Karpas-422 (cell line): ENCODE measurements around the gene CCDC136. TPM values are rescaled to one million over a fixed set of nuclear protein-coding genes. Genes with fewer than 3 reads are reported as not detected.

Experiments used
- DNase-seq: peaks from one replicate; pipeline ENCODE4 v3.0.0-alpha.2; 2015
- H2AFZ ChIP-seq: fragments of 200-600 bp; sonication (generic); 2 replicates; pipeline ENCODE4 v1.6.1; 2014; ENCODE audit warnings: antibody characterized with exemption, low read length, mixed read lengths
- H3K27ac ChIP-seq: fragments of 200-600 bp; sonication (generic); 2 replicates; pipeline ENCODE4 v1.5.1; 2014; ENCODE audit warnings: mild to moderate bottlenecking, low read length, moderate library complexity
- H3K27me3 ChIP-seq: fragments of 200-600 bp; sonication (generic); 2 replicates; pipeline ENCODE4 v1.6.1; 2014; ENCODE audit warnings: low read length, mixed read lengths
- H3K36me3 ChIP-seq: fragments of 200-600 bp; sonication (generic); 2 replicates; pipeline ENCODE4 v1.6.1; 2014; ENCODE audit warnings: low read length, mixed read lengths; ENCODE audit not compliant: insufficient read depth
- H3K4me1 ChIP-seq: fragments of 200-600 bp; sonication (generic); 2 replicates; pipeline ENCODE4 v1.6.1; 2014; ENCODE audit warnings: mild to moderate bottlenecking, low read length, mixed read lengths
- H3K4me2 ChIP-seq: fragments of 200-600 bp; sonication (generic); 2 replicates; pipeline ENCODE4 v1.6.1; 2014; ENCODE audit warnings: low read length, low read depth, mild to moderate bottlenecking; ENCODE audit not compliant: poor library complexity, severe bottlenecking
- H3K4me3 ChIP-seq: fragments of 200-600 bp; sonication (generic); 2 replicates; pipeline ENCODE4 v1.5.1; 2014; ENCODE audit warnings: mild to moderate bottlenecking, antibody characterized with exemption, low read length, mixed read lengths
- H3K79me2 ChIP-seq: fragments of 200-600 bp; sonication (generic); 2 replicates; pipeline ENCODE4 v1.6.1; 2014; ENCODE audit warnings: mild to moderate bottlenecking, low read length, mixed read lengths
- H3K9ac ChIP-seq: fragments of 200-600 bp; sonication (generic); 2 replicates; pipeline ENCODE4 v1.6.0; 2014; ENCODE audit warnings: low read length
- H3K9me2 ChIP-seq: fragments of 200-600 bp; sonication (generic), shearing (Covaris generic); replicated peaks from 2 replicates; pipeline ENCODE4 v1.6.0; 2014; ENCODE audit warnings: mild to moderate bottlenecking, low read length, moderate library complexity; ENCODE audit not compliant: insufficient read depth
- H3K9me3 ChIP-seq: fragments of 300-700, 200-600 bp; sonication (generic); 2 replicates; pipeline ENCODE4 v1.6.1; 2014; ENCODE audit warnings: low read length, mixed read lengths
- H4K20me1 ChIP-seq: fragments of 200-600 bp; sonication (generic); 2 replicates; pipeline ENCODE4 v1.6.1; 2014; ENCODE audit warnings: mild to moderate bottlenecking, antibody characterized with exemption, low read length, low read depth; ENCODE audit not compliant: insufficient read depth
- total RNA-seq: library from RNA; depleted of rRNA; stranded (reverse); fragments of >200 nt; shearing (Covaris generic); gene quantifications from 2 replicates; pipeline ENCODE4 v1.2.3, GENCODE V29; 2014; ENCODE audit warnings: low replicate concordance

CCDC136 gene
- total RNA-seq, 1 experiment from 2014 or later: 32.5 TPM

DNA sequence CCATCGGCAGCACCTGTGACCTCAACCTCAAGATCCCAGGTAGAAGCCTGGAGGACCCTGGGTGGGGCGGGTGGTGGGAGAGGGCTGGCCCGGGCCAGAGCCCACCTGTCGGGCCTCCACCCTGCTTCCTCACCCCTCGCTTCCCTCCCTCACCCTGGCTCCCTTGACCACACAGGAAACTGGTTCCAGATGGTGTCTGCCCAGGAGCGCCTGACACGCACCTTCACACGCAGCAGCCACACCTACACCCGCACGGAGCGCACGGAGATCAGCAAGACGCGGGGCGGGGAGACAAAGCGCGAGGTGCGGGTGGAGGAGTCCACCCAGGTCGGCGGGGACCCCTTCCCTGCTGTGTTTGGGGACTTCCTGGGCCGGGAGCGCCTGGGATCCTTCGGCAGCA is 62.0 kb downstream of the CCDC136 start:
- DNase-seq: no peak
- no peaks in the 10 kb centered on the region for H3K27me3 ChIP-seq
- no peaks in the 10 kb centered on the region for H3K79me2 ChIP-seq
- H3K4me3 ChIP-seq: no peak overlapping the region
- H2AFZ ChIP-seq: no peak overlapping the region
- H3K36me3 ChIP-seq: no peaks in the 10 kb centered on the region
- H3K4me1 ChIP-seq: peaks cover 12% of the 10 kb centered on the region
- H4K20me1 ChIP-seq: no peaks in the 10 kb centered on the region
- H3K9me2 ChIP-seq: no peaks in the 10 kb centered on the region
- H3K9me3 ChIP-seq: no peaks in the 10 kb centered on the region
- no peak overlapping the region for H3K9ac ChIP-seq
- no peak overlapping the region for H3K27ac ChIP-seq
- H3K4me2 ChIP-seq: no peak overlapping the region

DNA sequence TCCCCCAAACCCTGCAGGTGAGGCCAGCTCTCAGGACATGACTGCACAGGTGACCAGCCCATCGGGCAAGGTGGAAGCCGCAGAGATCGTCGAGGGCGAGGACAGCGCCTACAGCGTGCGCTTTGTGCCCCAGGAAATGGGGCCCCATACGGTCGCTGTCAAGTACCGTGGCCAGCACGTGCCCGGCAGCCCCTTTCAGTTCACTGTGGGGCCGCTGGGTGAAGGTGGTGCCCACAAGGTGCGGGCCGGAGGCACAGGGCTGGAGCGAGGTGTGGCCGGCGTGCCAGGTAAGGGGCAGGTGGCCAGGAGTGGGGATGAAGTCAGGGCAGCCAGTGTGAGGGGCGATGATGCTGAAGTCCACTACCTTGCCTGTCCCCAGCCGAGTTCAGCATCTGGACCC is 62.6 kb downstream of the CCDC136 start:
- H3K27ac ChIP-seq: no peak overlapping the region
- H4K20me1 ChIP-seq: no peaks in the 10 kb centered on the region
- H3K9me3 ChIP-seq: no peaks in the 10 kb centered on the region
- peaks cover 17% of the 10 kb centered on the region for H3K4me1 ChIP-seq
- H3K27me3 ChIP-seq: no peaks in the 10 kb centered on the region
- no peak overlapping the region for H3K9ac ChIP-seq
- H2AFZ ChIP-seq: no peak overlapping the region
- H3K79me2 ChIP-seq: no peaks in the 10 kb centered on the region
- no peak for DNase-seq
- H3K9me2 ChIP-seq: no peaks in the 10 kb centered on the region
- no peaks in the 10 kb centered on the region for H3K36me3 ChIP-seq
- no peak overlapping the region for H3K4me2 ChIP-seq
- no peak overlapping the region for H3K4me3 ChIP-seq

DNA sequence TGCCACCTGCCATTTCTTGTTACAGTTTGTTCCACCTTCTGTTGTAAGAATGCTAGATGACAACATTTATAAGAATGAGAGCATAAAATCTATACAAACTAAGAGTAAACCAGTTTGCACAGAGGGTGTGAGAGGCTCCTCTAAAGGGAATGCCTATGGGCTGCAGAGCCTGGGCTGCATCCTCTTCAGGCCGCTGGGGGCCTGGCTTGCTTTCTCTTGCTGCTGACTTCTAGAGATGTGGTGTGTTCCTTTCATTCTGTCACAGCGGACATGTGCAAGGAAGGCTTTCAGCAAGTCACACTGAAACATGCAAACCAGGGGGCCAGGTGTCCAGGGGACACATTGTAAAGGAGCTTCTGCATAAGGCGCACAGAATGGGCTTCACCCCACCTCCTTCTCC is 63.8 kb downstream of the CCDC136 start:
- Histone ChIP-seq H3K4me3 (no peak overlapping the region), H3K9me2 (no peaks in the 10 kb centered on the region), H2AFZ (no peak overlapping the region), H3K4me1 (peaks cover 17% of the 10 kb centered on the region), H3K9ac (peak overlapping the region; percentile 24; the same call in 1 of the 2 replicates), H3K36me3 (no peaks in the 10 kb centered on the region), H3K79me2 (no peaks in the 10 kb centered on the region), H3K9me3 (no peaks in the 10 kb centered on the region), H4K20me1 (no peaks in the 10 kb centered on the region), H3K4me2 (no peak overlapping the region), H3K27me3 (no peaks in the 10 kb centered on the region), H3K27ac (no peak overlapping the region)
- peak; percentile 63 for DNase-seq

DNA sequence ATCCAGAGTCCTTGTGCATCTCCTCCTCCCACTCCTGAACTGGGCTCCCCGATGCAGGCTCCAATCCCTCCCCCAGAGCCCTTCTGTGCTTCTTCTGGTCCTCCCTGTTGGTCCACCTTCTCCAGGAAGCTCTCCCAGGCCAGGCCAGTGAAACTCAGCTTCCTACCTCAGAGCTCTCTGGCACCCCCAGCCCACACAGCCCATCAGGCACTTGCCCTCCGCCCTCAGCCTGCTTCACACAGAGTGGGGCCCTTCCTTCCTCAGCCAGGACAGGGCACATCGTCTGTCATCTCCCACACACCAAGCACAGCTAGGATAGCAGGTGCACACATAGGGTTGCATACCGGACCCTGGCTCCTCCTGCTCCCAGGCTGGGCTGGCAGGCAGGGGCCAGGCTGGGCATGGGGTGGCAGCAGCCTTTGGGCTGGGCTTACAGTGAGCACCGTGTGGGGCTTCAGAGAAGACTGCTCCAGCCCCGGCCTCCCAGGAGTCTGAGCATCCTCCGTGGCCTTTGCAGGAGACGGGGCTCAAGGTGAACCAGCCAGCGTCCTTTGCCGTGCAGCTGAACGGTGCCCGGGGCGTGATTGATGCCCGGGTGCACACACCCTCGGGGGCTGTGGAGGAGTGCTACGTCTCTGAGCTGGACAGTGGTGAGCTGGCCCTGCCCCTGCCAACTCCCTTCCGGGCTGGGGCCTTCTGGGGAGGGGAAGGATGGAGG is 64.4 kb downstream of the CCDC136 start:
- no peak for DNase-seq
- Histone ChIP-seq H3K27me3 (no peaks in the 10 kb centered on the region), H3K9ac (peak overlapping the region; percentile 24; the same call in 1 of the 2 replicates)

DNA sequence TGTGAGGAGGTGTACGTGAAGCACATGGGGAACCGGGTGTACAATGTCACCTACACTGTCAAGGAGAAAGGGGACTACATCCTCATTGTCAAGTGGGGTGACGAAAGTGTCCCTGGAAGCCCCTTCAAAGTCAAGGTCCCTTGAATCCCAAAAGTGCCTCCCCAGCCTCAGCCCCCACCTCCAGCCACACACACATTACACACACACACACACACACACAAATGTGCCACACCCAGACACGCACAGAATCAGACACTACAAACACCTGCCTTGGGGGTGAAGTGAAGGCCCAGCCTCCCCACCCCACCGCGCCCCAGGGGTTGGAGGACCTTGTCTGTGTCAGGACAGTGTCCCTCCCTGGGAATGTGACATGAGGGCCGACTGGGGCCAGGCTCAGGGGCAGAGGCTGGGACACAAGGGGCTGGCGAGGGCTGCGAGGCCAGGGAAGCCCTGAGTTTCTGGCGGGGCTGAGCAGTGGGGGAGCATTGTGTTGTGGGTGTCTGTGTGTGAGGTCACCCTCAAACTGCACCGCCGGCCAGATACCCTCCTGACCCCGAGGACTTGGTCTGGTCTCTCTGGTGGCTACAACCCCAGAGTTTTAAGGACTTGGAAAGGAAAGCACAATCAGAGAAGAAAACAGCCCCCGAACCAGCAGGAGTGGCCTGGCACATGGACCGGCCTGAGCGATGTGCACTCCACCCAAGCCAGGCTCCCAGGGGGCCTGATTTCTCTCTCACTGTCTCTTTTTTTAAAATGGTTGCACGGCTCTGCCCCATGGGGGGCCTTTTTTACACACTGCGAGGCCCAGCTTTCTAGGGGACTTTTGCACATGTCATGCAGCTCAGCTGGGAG is 66.8 kb downstream of the CCDC136 start:
- no peaks in the 10 kb centered on the region for H3K9me3 ChIP-seq
- peaks cover 5% of the 10 kb centered on the region for H4K20me1 ChIP-seq
- no peaks in the 10 kb centered on the region for H3K9me2 ChIP-seq
- H3K36me3 ChIP-seq: no peaks in the 10 kb centered on the region
- DNase-seq: no peak
- H3K4me2 ChIP-seq: no peak overlapping the region
- no peak overlapping the region for H3K27ac ChIP-seq
- peaks cover 23% of the 10 kb centered on the region for H3K4me1 ChIP-seq
- no peak overlapping the region for H2AFZ ChIP-seq
- no peak overlapping the region for H3K9ac ChIP-seq
- peaks cover 9% of the 10 kb centered on the region for H3K79me2 ChIP-seq
- H3K4me3 ChIP-seq: no peak overlapping the region
- H3K27me3 ChIP-seq: no peaks in the 10 kb centered on the region

More for the DNA sequence above, 64.4 kb downstream of the CCDC136 start:
- no peak overlapping the region for H3K4me3 ChIP-seq
- H3K79me2 ChIP-seq: no peaks in the 10 kb centered on the region
- H3K9me2 ChIP-seq: no peaks in the 10 kb centered on the region
- H3K9me3 ChIP-seq: no peaks in the 10 kb centered on the region
- no peak overlapping the region for H3K4me2 ChIP-seq
- H3K36me3 ChIP-seq: no peaks in the 10 kb centered on the region
- no peak overlapping the region for H2AFZ ChIP-seq
- H3K4me1 ChIP-seq: peaks cover 17% of the 10 kb centered on the region
- no peak overlapping the region for H3K27ac ChIP-seq
- no peaks in the 10 kb centered on the region for H4K20me1 ChIP-seq

DNA sequence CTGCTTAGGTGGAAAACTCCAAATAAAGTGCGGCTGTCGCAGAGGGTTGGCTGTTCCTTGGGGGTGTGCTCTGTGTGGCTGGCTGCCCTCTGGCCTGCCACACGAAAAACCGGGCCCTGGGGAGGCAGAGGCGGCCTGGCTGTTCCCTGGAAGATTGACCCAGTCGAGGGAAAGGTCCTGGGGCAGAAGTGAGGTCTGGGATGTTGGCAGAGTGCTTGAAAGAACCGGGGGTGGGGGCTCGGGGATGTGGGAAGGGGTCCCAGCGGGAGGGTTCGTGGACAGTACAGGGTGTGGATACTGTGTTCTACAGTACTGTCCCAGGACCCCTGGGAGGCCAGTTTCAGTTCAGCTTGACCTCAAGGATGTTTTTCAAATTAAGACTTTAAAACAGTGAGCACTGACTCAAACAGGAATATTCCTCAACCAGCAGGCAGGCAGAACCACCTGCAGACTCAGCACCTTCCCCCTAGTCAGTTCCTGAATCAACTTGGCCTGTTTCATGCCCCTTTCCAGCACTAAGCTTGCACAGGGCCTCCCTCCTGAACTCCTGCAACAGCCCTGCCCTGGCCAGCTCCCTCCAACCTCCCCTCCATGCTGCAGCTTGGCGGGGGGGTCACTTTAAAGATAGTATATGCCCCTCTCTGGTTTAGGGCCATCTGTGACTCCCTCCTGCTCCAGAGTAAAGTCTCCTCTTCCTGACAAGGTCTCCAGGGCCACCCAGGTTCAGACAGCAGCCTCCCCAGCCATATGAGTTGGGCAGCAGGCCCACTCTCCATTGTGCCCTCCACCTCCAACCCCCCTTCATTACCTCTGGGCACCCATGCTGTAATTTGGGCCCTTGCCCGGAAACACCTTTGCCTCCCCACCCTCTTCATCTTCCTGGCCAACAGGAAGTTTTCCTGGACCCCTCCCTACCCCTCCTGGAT is 67.7 kb downstream of the CCDC136 start:
- Histone ChIP-seq H3K4me2 (no peak overlapping the region), H3K27me3 (no peaks in the 10 kb centered on the region), H2AFZ (no peak overlapping the region), H3K36me3 (no peaks in the 10 kb centered on the region), H3K4me3 (no peak overlapping the region), H3K9ac (no peak overlapping the region), H3K4me1 (peaks cover 31% of the 10 kb centered on the region), H3K27ac (no peak overlapping the region), H3K79me2 (peaks cover 18% of the 10 kb centered on the region), H3K9me2 (no peaks in the 10 kb centered on the region), H4K20me1 (peaks cover 9% of the 10 kb centered on the region), H3K9me3 (no peaks in the 10 kb centered on the region)
- DNase-seq: no peak

DNA sequence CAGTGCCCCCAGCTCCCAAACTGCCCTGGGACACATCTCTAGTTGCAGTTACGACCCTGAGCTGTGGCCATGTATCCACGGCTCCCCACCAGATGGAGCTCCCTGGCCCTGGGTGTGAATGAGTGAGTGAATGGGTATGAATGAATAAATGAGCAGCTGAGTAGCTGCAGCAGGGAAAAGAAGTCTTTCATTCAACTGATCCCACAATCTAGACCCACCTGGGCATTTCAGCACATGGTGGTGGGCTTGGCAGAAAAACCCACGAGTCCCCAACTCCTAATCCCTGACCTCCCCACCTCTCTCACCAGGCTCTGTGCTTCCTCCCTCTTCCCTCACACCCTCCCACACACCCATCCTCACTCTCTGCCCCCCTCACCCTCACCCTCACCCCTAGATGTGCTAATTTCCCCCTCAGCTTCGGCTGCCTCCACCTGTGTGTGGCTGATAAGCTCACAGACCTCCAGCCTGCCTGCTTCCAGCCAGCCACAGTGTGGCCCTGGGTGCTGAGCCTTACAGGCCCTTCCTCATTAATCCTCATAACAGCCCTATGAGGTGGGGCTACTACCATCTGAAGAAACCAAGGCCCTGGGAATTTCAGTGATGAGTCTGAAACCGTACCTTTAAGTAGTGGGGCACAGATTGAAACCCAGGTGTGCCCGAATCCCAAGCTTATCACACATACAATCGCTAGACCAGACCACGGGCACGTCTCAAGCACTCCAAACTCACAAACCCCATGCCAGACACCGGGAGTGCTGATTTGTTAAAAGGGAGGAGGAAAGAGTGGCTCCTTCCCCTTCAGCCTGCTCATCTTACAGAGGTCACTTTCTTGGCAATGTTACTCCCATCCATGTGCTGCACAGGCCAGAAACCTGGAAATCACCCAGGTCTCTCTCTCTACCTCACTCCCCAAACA is 68.6 kb downstream of the CCDC136 start:
- no peak overlapping the region for H3K4me2 ChIP-seq
- DNase-seq: no peak

More for the DNA sequence above, 68.6 kb downstream of the CCDC136 start:
- H3K9ac ChIP-seq: no peak overlapping the region
- H3K36me3 ChIP-seq: 0 out of 2 replicates have a peak, but pooled peaks cover 3% of the 10 kb centered on the region
- peaks cover 9% of the 10 kb centered on the region for H4K20me1 ChIP-seq
- no peak overlapping the region for H3K4me3 ChIP-seq
- no peaks in the 10 kb centered on the region for H3K9me3 ChIP-seq
- no peak overlapping the region for H2AFZ ChIP-seq
- no peaks in the 10 kb centered on the region for H3K27me3 ChIP-seq
- H3K9me2 ChIP-seq: no peaks in the 10 kb centered on the region
- H3K4me1 ChIP-seq: peaks cover 26% of the 10 kb centered on the region
- no peak overlapping the region for H3K27ac ChIP-seq
- peaks cover 27% of the 10 kb centered on the region for H3K79me2 ChIP-seq
